Karpas-422 (cell line): ENCODE data around the gene RSAD2. TPM values are rescaled to one million over a fixed set of nuclear protein-coding genes. Genes with fewer than 3 reads are reported as not detected.

Experiments used
- DNase-seq: peaks from one replicate; pipeline ENCODE4 v3.0.0-alpha.2; 2015
- H2AFZ ChIP-seq: fragments of 200-600 bp; sonication (generic); 2 replicates; pipeline ENCODE4 v1.6.1; 2014; ENCODE audit warnings: antibody characterized with exemption, low read length, mixed read lengths
- H3K27ac ChIP-seq: fragments of 200-600 bp; sonication (generic); 2 replicates; pipeline ENCODE4 v1.5.1; 2014; ENCODE audit warnings: mild to moderate bottlenecking, low read length, moderate library complexity
- H3K27me3 ChIP-seq: fragments of 200-600 bp; sonication (generic); 2 replicates; pipeline ENCODE4 v1.6.1; 2014; ENCODE audit warnings: low read length, mixed read lengths
- H3K36me3 ChIP-seq: fragments of 200-600 bp; sonication (generic); 2 replicates; pipeline ENCODE4 v1.6.1; 2014; ENCODE audit warnings: low read length, mixed read lengths; ENCODE audit not compliant: insufficient read depth
- H3K4me1 ChIP-seq: fragments of 200-600 bp; sonication (generic); 2 replicates; pipeline ENCODE4 v1.6.1; 2014; ENCODE audit warnings: mild to moderate bottlenecking, low read length, mixed read lengths
- H3K4me2 ChIP-seq: fragments of 200-600 bp; sonication (generic); 2 replicates; pipeline ENCODE4 v1.6.1; 2014; ENCODE audit warnings: low read length, low read depth, mild to moderate bottlenecking; ENCODE audit not compliant: poor library complexity, severe bottlenecking
- H3K4me3 ChIP-seq: fragments of 200-600 bp; sonication (generic); 2 replicates; pipeline ENCODE4 v1.5.1; 2014; ENCODE audit warnings: mild to moderate bottlenecking, antibody characterized with exemption, low read length, mixed read lengths
- H3K79me2 ChIP-seq: fragments of 200-600 bp; sonication (generic); 2 replicates; pipeline ENCODE4 v1.6.1; 2014; ENCODE audit warnings: mild to moderate bottlenecking, low read length, mixed read lengths
- H3K9ac ChIP-seq: fragments of 200-600 bp; sonication (generic); 2 replicates; pipeline ENCODE4 v1.6.0; 2014; ENCODE audit warnings: low read length
- H3K9me2 ChIP-seq: fragments of 200-600 bp; sonication (generic), shearing (Covaris generic); replicated peaks from 2 replicates; pipeline ENCODE4 v1.6.0; 2014; ENCODE audit warnings: mild to moderate bottlenecking, low read length, moderate library complexity; ENCODE audit not compliant: insufficient read depth
- H3K9me3 ChIP-seq: fragments of 300-700, 200-600 bp; sonication (generic); 2 replicates; pipeline ENCODE4 v1.6.1; 2014; ENCODE audit warnings: low read length, mixed read lengths
- H4K20me1 ChIP-seq: fragments of 200-600 bp; sonication (generic); 2 replicates; pipeline ENCODE4 v1.6.1; 2014; ENCODE audit warnings: mild to moderate bottlenecking, antibody characterized with exemption, low read length, low read depth; ENCODE audit not compliant: insufficient read depth
- total RNA-seq: library from RNA; depleted of rRNA; stranded (reverse); fragments of >200 nt; shearing (Covaris generic); gene quantifications from 2 replicates; pipeline ENCODE4 v1.2.3, GENCODE V29; 2014; ENCODE audit warnings: low replicate concordance

The RSAD2 gene
- total RNA-seq, 1 experiment from 2014 or later: 2.7 TPM

GRCh38 chr2:6919901-6920742, 42.5 kb downstream of the RSAD2 start:
- no peak overlapping the region for H3K4me2 ChIP-seq
- H3K4me1 ChIP-seq: no peaks in the 10 kb centered on the region
- H3K9ac ChIP-seq: no peak overlapping the region
- H3K4me3 ChIP-seq: no peak overlapping the region
- H3K27ac ChIP-seq: no peak overlapping the region
- H3K9me2 ChIP-seq: no peaks in the 10 kb centered on the region
- H3K27me3 ChIP-seq: no peaks in the 10 kb centered on the region
- no peaks in the 10 kb centered on the region for H4K20me1 ChIP-seq
- DNase-seq: no peak
- H3K36me3 ChIP-seq: no peaks in the 10 kb centered on the region
- H2AFZ ChIP-seq: no peak overlapping the region
- H3K79me2 ChIP-seq: no peaks in the 10 kb centered on the region
- H3K9me3 ChIP-seq: no peaks in the 10 kb centered on the region

- H3K79me2 ChIP-seq: no peaks in the 10 kb centered on the region
- H3K9me2 ChIP-seq: no peaks in the 10 kb centered on the region
- no peaks in the 10 kb centered on the region for H4K20me1 ChIP-seq
- H2AFZ ChIP-seq: no peak overlapping the region
- H3K9me3 ChIP-seq: no peaks in the 10 kb centered on the region
- H3K27ac ChIP-seq: no peak overlapping the region
- H3K4me1 ChIP-seq: no peaks in the 10 kb centered on the region
- no peak overlapping the region for H3K4me2 ChIP-seq
- H3K4me3 ChIP-seq: no peak overlapping the region
- no peak overlapping the region for H3K9ac ChIP-seq
- H3K36me3 ChIP-seq: no peaks in the 10 kb centered on the region
- no peak for DNase-seq
- H3K27me3 ChIP-seq: no peaks in the 10 kb centered on the region
These were observed 43.1 kb downstream of the RSAD2 start for GRCh38 chr2:6920743-6921064.

- no peaks in the 10 kb centered on the region for H3K9me2 ChIP-seq
- H3K4me3 ChIP-seq: no peak overlapping the region
- no peaks in the 10 kb centered on the region for H4K20me1 ChIP-seq
- no peaks in the 10 kb centered on the region for H3K4me1 ChIP-seq
- H3K9ac ChIP-seq: no peak overlapping the region
- H3K9me3 ChIP-seq: no peaks in the 10 kb centered on the region
- H3K27ac ChIP-seq: no peak overlapping the region
- H3K79me2 ChIP-seq: no peaks in the 10 kb centered on the region
- no peak overlapping the region for H3K4me2 ChIP-seq
- no peaks in the 10 kb centered on the region for H3K27me3 ChIP-seq
- no peak overlapping the region for H2AFZ ChIP-seq
- no peaks in the 10 kb centered on the region for H3K36me3 ChIP-seq
- DNase-seq: no peak
These were observed 43.8 kb downstream of the RSAD2 start for GRCh38 chr2:6921321-6921922.

- Histone ChIP-seq H3K9ac (no peak overlapping the region), H3K79me2 (no peaks in the 10 kb centered on the region), H4K20me1 (no peaks in the 10 kb centered on the region), H3K4me2 (no peak overlapping the region), H3K27me3 (no peaks in the 10 kb centered on the region), H3K36me3 (no peaks in the 10 kb centered on the region), H3K9me3 (no peaks in the 10 kb centered on the region), H3K27ac (no peak overlapping the region), H3K4me3 (no peak overlapping the region), H3K4me1 (no peaks in the 10 kb centered on the region), H2AFZ (no peak overlapping the region), H3K9me2 (no peaks in the 10 kb centered on the region)
- no peak for DNase-seq
These were observed 44.7 kb downstream of the RSAD2 start for GRCh38 chr2:6922201-6922656.

GRCh38 chr2:6923319-6923718, 45.7 kb downstream of the RSAD2 start:
- Histone ChIP-seq H4K20me1 (no peaks in the 10 kb centered on the region), H3K27me3 (no peaks in the 10 kb centered on the region), H3K4me1 (no peaks in the 10 kb centered on the region), H2AFZ (no peak overlapping the region), H3K9ac (no peak overlapping the region), H3K9me3 (no peaks in the 10 kb centered on the region), H3K27ac (no peak overlapping the region), H3K79me2 (no peaks in the 10 kb centered on the region), H3K4me2 (no peak overlapping the region), H3K4me3 (no peak overlapping the region), H3K9me2 (no peaks in the 10 kb centered on the region), H3K36me3 (no peaks in the 10 kb centered on the region)
- DNase-seq: no peak

GRCh38 chr2:6924101-6924923, 46.7 kb downstream of the RSAD2 start:
- H4K20me1 ChIP-seq: no peaks in the 10 kb centered on the region
- no peaks in the 10 kb centered on the region for H3K4me1 ChIP-seq
- no peaks in the 10 kb centered on the region for H3K27me3 ChIP-seq
- no peaks in the 10 kb centered on the region for H3K9me3 ChIP-seq
- no peaks in the 10 kb centered on the region for H3K79me2 ChIP-seq
- H3K4me2 ChIP-seq: no peak overlapping the region
- H2AFZ ChIP-seq: no peak overlapping the region
- H3K36me3 ChIP-seq: no peaks in the 10 kb centered on the region
- H3K9me2 ChIP-seq: no peaks in the 10 kb centered on the region
- no peak overlapping the region for H3K9ac ChIP-seq
- DNase-seq: no peak
- H3K4me3 ChIP-seq: no peak overlapping the region
- no peak overlapping the region for H3K27ac ChIP-seq

GRCh38 chr2:6924924-6925409, 47.4 kb downstream of the RSAD2 start:
- H3K79me2 ChIP-seq: no peaks in the 10 kb centered on the region
- no peak overlapping the region for H2AFZ ChIP-seq
- H3K4me3 ChIP-seq: no peak overlapping the region
- DNase-seq: no peak
- H3K36me3 ChIP-seq: no peaks in the 10 kb centered on the region
- H3K9me3 ChIP-seq: no peaks in the 10 kb centered on the region
- no peak overlapping the region for H3K4me2 ChIP-seq
- no peak overlapping the region for H3K9ac ChIP-seq
- H3K4me1 ChIP-seq: no peaks in the 10 kb centered on the region
- no peaks in the 10 kb centered on the region for H4K20me1 ChIP-seq
- no peaks in the 10 kb centered on the region for H3K9me2 ChIP-seq
- H3K27ac ChIP-seq: no peak overlapping the region
- no peaks in the 10 kb centered on the region for H3K27me3 ChIP-seq
